Panc1 (cell line): ENCODE results near the gene ACADM. TPM values are rescaled to one million over a fixed set of nuclear protein-coding genes. Genes with fewer than 3 reads are reported as not detected.
A peak's percentile ranks its signal among the peaks of the same experiment; 100 is the strongest.

Source experiments
- ATAC-seq: fragments of 200-7000 bp; cut with Tn5 transposase; 2 replicates; pipeline ENCODE4 v1.9.1; 2020; ENCODE audit warnings: mild to moderate bottlenecking, moderate library complexity
- BruUV-seq: library from RNA; stranded (reverse); fragments of 400-500 nt; replicated peaks from 2 replicates; lab custom pipeline; 2021; lab: Mats Ljungman, UMichigan
- CTCF ChIA-PET: fragments of 300-600 bp; sonication (Branson Sonifier 250); formaldehyde crosslinking; loops from one replicate; lab custom pipeline; 2022; ENCODE audit warnings: antibody characterized with exemption; lab: Charles Lee
- POLR2A ChIA-PET: fragments of 300-600 bp; sonication (Branson Sonifier 250); formaldehyde crosslinking; loops from one replicate; lab custom pipeline; 2022; ENCODE audit warnings: antibody characterized with exemption; lab: Charles Lee
- DNase-seq: peaks from one replicate; pipeline ENCODE4 v3.0.0-alpha.2; 2010; ENCODE audit warnings: low read depth, low spot score
- H3K27ac ChIP-seq: 2 replicates; pipeline ENCODE4 v1.5.1; 2011; ENCODE audit warnings: mild to moderate bottlenecking, low read length, inconsistent platforms
- H3K27me3 ChIP-seq: fragments of 200-500 bp; sonication (Bioruptor generic); 2 replicates; pipeline ENCODE4 v1.6.0; 2014; ENCODE audit warnings: low read length, inconsistent platforms; ENCODE audit not compliant: control insufficient read depth, insufficient read depth
- H3K36me3 ChIP-seq: fragments of 200-500 bp; sonication (Bioruptor generic); 2 replicates; pipeline ENCODE4 v1.5.1; 2014; ENCODE audit warnings: inconsistent platforms, mild to moderate bottlenecking, low read length, moderate library complexity; ENCODE audit not compliant: control insufficient read depth, insufficient read depth
- H3K4me1 ChIP-seq: 2 replicates; pipeline ENCODE4 v1.5.1; 2011; ENCODE audit warnings: inconsistent platforms, mild to moderate bottlenecking, low read length, moderate library complexity; ENCODE audit not compliant: control insufficient read depth, insufficient read depth
- H3K4me3 ChIP-seq, 2 experiments: 2 replicates each; pipeline ENCODE4 v1.5.1; 2011 to 2012; ENCODE audit warnings: low read depth in 2 of 2, low read length in 2 of 2, mild to moderate bottlenecking in 2 of 2, inconsistent platforms in 1 of 2, moderate library complexity in 1 of 2
- H3K9me3 ChIP-seq: fragments of 200-500 bp; sonication (Bioruptor generic); 2 replicates; pipeline ENCODE4 v1.5.1; 2014; ENCODE audit warnings: low read depth, mild to moderate bottlenecking, inconsistent platforms, low read length, moderate library complexity; ENCODE audit not compliant: control insufficient read depth, insufficient read depth
- POLR2AphosphoS5 ChIP-seq: IDR thresholded peaks from 2 replicates; pipeline ENCODE4 v1.6.1; 2012; ENCODE audit warnings: mild to moderate bottlenecking, low read depth, low read length, moderate library complexity
- SIN3A ChIP-seq: IDR thresholded peaks from 2 replicates; pipeline ENCODE4 v1.6.1; 2012; ENCODE audit warnings: low read depth, mild to moderate bottlenecking, low read length, moderate library complexity, borderline replicate concordance; ENCODE audit not compliant: insufficient read depth
- TCF7L2 ChIP-seq: IDR thresholded peaks from 2 replicates; pipeline ENCODE4 v1.6.1; 2011; ENCODE audit warnings: mild to moderate bottlenecking, low read depth, low read length, inconsistent platforms
- in situ Hi-C: cut with HindIII; loops from 2 replicates; pipeline ENCODE4 v1.10.0; 2016; ENCODE audit warnings: low sequenced_read_pairs, low pct_unique_long_range_greater_than_20kb
- intact Hi-C: fragments of 100-400 bp; cut with micrococcal nuclease; formaldehyde crosslinking; loops from one replicate; pipeline ENCODE4 v1.10.0; 2022; ENCODE audit not compliant: unreplicated experiment
- total RNA-seq: library from RNA; stranded (reverse); gene quantifications from one replicate; pipeline ENCODE4 v1.2.1, GENCODE V29; 2021; ENCODE audit not compliant: unreplicated experiment
- TF ChIP-seq, protein P1 (sequence below): fragments of 450-650 bp; IDR thresholded peaks from 2 replicates; pipeline ENCODE4 v1.5.1; 2017; ENCODE audit warnings: mild to moderate bottlenecking
- TF ChIP-seq, protein P2 (sequence below), 2 experiments: IDR thresholded peaks; 2 replicates each; pipeline ENCODE4 v1.6.1; 2011 to 2012; ENCODE audit warnings: low read depth in 2 of 2, control low read depth in 1 of 2, low read length in 1 of 2, mild to moderate bottlenecking in 1 of 2, moderate library complexity in 1 of 2; ENCODE audit not compliant: insufficient read depth in 1 of 2

ACADM gene
- total RNA-seq, 1 experiment from 2014 or later: 57.2 TPM

DNA sequence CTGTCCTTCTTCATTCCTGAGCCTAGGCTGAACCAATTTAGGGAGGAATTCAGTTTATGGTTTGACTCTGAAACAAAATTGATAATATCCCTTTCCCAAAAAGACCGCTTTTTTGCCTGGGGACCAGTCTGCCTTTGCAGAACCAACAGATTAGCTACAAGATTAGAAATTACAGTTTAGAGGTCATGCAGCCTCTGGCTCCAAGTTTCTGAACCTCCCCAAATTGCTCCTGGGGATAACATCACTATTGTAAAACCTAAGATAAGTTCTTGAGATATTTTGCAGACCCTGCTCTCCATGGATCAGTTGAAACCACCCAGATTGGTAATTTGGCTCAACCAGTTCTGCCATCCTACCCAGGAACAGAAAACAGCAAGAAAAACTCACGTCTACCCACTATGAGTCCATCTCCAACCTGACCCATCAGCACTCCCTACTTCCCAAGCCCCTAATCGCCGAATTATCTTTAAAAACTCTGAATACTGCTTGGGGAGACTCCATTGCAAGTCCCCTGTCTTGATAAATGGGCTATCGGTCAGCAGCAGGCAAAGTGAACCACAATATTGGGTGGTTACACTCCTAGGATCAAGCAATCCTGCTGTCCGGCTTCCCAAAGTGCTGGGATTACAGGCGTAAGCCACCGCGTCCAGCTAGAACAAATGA is 60.9 kb downstream of the ACADM start:
- TF ChIP-seq TCF7L2 (no peak), SIN3A (no peak), POLR2AphosphoS5 (no peak)
- TF ChIP-seq, protein P1, sequence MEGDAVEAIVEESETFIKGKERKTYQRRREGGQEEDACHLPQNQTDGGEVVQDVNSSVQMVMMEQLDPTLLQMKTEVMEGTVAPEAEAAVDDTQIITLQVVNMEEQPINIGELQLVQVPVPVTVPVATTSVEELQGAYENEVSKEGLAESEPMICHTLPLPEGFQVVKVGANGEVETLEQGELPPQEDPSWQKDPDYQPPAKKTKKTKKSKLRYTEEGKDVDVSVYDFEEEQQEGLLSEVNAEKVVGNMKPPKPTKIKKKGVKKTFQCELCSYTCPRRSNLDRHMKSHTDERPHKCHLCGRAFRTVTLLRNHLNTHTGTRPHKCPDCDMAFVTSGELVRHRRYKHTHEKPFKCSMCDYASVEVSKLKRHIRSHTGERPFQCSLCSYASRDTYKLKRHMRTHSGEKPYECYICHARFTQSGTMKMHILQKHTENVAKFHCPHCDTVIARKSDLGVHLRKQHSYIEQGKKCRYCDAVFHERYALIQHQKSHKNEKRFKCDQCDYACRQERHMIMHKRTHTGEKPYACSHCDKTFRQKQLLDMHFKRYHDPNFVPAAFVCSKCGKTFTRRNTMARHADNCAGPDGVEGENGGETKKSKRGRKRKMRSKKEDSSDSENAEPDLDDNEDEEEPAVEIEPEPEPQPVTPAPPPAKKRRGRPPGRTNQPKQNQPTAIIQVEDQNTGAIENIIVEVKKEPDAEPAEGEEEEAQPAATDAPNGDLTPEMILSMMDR: no peak
- TF ChIP-seq, protein P2, sequence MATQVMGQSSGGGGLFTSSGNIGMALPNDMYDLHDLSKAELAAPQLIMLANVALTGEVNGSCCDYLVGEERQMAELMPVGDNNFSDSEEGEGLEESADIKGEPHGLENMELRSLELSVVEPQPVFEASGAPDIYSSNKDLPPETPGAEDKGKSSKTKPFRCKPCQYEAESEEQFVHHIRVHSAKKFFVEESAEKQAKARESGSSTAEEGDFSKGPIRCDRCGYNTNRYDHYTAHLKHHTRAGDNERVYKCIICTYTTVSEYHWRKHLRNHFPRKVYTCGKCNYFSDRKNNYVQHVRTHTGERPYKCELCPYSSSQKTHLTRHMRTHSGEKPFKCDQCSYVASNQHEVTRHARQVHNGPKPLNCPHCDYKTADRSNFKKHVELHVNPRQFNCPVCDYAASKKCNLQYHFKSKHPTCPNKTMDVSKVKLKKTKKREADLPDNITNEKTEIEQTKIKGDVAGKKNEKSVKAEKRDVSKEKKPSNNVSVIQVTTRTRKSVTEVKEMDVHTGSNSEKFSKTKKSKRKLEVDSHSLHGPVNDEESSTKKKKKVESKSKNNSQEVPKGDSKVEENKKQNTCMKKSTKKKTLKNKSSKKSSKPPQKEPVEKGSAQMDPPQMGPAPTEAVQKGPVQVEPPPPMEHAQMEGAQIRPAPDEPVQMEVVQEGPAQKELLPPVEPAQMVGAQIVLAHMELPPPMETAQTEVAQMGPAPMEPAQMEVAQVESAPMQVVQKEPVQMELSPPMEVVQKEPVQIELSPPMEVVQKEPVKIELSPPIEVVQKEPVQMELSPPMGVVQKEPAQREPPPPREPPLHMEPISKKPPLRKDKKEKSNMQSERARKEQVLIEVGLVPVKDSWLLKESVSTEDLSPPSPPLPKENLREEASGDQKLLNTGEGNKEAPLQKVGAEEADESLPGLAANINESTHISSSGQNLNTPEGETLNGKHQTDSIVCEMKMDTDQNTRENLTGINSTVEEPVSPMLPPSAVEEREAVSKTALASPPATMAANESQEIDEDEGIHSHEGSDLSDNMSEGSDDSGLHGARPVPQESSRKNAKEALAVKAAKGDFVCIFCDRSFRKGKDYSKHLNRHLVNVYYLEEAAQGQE (IDR thresholded peaks at IDR 0.05; ENCODE audit: insufficient read depth in 1 of 2, low read depth in 2 of 2, low read length in 1 of 2): no peak
- intact Hi-C loops: no loop called here
- Histone ChIP-seq H3K4me1 (peaks cover 25% of the 10 kb centered on the region), H3K4me3 (peak overlapping the region; percentile 81 to 99), H3K27me3 (no peaks in the 10 kb centered on the region), H3K9me3 (no peaks in the 10 kb centered on the region), H3K27ac (peak overlapping the region; percentile 100), H3K36me3 (peaks cover 42% of the 10 kb centered on the region)
- CTCF ChIA-PET: interaction anchor here (0.6 kb wide), 1 partner anchor 617 kb away, joined by 4 read pairs; no protein-coding TSS in a partner anchor
- POLR2A ChIA-PET: interaction anchor here (0.6 kb wide), 2 partner anchors 36 to 1528 kb away, joined by 9 to 14 read pairs; no protein-coding TSS in a partner anchor
- no peak for DNase-seq
- in situ Hi-C loops: no loop called here
- TSS peak; percentile 98 for BruUV-seq
- ATAC-seq: peak; percentile 72

DNA sequence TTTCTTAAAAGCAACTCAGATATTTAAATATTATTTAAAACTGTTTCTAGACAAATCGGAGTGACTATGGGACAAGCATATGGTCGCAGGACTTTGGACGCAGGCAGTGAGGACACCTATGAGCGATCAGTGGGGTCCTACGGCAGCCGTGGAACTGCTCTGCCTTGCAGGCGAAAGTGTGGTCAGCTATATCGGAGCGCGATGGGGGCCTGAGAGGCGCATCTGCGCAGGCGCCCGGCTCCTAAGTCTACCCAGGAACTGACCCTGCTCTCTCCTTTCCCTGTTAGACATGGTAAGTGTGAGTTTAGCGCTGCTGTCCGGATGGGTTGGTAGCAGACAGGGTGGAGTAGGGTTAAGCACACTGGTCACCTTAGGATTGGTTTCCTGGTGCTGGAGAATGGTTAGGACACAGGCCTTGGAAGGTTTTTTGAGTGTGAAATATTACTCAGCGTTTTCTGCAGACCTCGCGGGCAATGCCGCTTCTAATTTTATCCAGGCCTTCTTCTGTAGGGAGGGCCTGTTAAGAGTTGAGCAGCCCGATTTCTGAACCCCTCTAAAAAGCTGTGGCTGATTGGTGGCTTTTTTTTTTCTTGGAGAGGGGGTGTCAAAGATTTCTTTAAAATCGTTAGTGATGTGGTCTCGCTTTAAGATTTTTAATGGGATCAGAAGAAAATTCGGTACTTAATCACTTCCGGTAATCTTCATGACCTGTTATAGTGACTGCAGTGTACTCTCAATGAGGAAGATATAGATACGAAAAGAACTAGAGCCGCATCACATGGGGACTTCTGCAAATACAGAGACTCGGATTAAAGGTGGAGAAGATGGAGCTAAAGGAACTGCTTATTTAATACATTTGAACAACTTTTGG is 61.7 kb downstream of the ACADM start, which contains the start of gene RABGGTB:
Gene RABGGTB, plus strand, starts transcription at position 274 of the 871 bp plus-strand sequence. Its CDS starts 16 bp downstream, at position 290.
- CTCF ChIA-PET: no interaction called here
- in situ Hi-C loops: no loop called here

More for the DNA sequence above, 61.7 kb downstream of the ACADM start, which contains the start of gene RABGGTB:
- TF ChIP-seq TCF7L2: no peak
- TF ChIP-seq, protein P2 (IDR thresholded peaks at IDR 0.05; ENCODE audit: insufficient read depth in 1 of 2, low read depth in 2 of 2, low read length in 1 of 2): no peak
- TF ChIP-seq, protein P1: no peak
- peak; percentile 60; the same call in 1 of the 2 replicates for TF ChIP-seq SIN3A
- peak; percentile 100 for TF ChIP-seq POLR2AphosphoS5
- TSS peak; percentile 87 for BruUV-seq
- Histone ChIP-seq H3K27me3 (no peaks in the 10 kb centered on the region), H3K27ac (peak within 1 kb of the TSS; percentile 100), H3K4me1 (peaks cover 33% of the 10 kb centered on the region), H3K9me3 (no peaks in the 10 kb centered on the region), H3K4me3 (peak within 1 kb of the TSS; percentile 81 to 99), H3K36me3 (peaks cover 46% of the 10 kb centered on the region)
- intact Hi-C loops: no loop called here
- ATAC-seq (peak; percentile 97), DNase-seq (peak; percentile 95)
- POLR2A ChIA-PET: interaction anchor here (0.6 kb wide), 2 partner anchors 1022 to 1528 kb away, joined by 3 to 14 read pairs; no protein-coding TSS in a partner anchor
